Measurements from ENCODE around the gene MAML3.
A peak's percentile ranks its signal among the peaks of the same experiment; 100 is the strongest.

The MAML3 gene

DNA sequence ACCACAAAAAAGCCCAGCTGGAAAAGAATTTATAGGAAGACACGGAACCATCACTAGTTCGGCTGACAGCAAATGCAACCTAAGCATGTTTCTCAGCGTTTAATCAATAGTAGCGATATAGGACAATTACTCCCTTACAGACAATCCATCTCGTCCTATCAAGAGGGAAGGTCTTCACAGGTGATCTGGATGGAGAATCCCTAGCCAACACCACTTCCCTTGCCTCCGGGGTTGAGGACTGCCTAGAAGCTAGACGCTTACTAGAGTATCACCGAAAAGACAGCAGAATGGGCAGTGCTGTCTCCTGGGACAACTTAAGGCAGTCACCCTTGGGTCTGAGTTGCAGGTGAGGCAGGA lies 32.1 kb upstream of the MAML3 start:
- Histone ChIP-seq H3K36me3 (ENCODE audit: control insufficient read depth in 4 of 4, insufficient read depth in 4 of 4, low read length in 3 of 4) (no peaks in the 10 kb centered on the region), H3K9me3 (ENCODE audit: control extremely low read depth in 1 of 5, control insufficient read depth in 4 of 5, insufficient read depth in 2 of 5, low read depth in 1 of 5, low read length in 4 of 5) (no peaks in the 10 kb centered on the region), H3K4me3 (ENCODE audit: control insufficient read depth in 1 of 7, extremely low read depth in 1 of 7, insufficient read depth in 4 of 7, low read depth in 2 of 7, low read length in 6 of 7) (no peak overlapping the region), H3K27ac (ENCODE audit: insufficient read depth in 1 of 2, low read depth in 1 of 2, low read length in 2 of 2, poor library complexity in 1 of 2, severe bottlenecking in 2 of 2) (no peak overlapping the region), H3K4me1 (ENCODE audit: control extremely low read depth in 1 of 4, control insufficient read depth in 4 of 4, insufficient read depth in 4 of 4, low read length in 3 of 4) (no peaks in the 10 kb centered on the region), H3K27me3 (replicated peaks in 2 of 5; ENCODE audit: control insufficient read depth in 4 of 5, insufficient read depth in 5 of 5, low read length in 4 of 5) (no peaks in the 10 kb centered on the region)
- ChIA-PET CTCF (interaction anchor here (1.6 to 1.8 kb wide), 2 partner anchors 23 to 68 kb away, joined by 3 to 8 read pairs; no protein-coding TSS in a partner anchor), POLR2A (no interaction called here)
- no peak for DNase-seq
- 96% methylated on average over 8 of the region's 8 CpGs for WGBS (ENCODE audit: insufficient coverage)

DNA sequence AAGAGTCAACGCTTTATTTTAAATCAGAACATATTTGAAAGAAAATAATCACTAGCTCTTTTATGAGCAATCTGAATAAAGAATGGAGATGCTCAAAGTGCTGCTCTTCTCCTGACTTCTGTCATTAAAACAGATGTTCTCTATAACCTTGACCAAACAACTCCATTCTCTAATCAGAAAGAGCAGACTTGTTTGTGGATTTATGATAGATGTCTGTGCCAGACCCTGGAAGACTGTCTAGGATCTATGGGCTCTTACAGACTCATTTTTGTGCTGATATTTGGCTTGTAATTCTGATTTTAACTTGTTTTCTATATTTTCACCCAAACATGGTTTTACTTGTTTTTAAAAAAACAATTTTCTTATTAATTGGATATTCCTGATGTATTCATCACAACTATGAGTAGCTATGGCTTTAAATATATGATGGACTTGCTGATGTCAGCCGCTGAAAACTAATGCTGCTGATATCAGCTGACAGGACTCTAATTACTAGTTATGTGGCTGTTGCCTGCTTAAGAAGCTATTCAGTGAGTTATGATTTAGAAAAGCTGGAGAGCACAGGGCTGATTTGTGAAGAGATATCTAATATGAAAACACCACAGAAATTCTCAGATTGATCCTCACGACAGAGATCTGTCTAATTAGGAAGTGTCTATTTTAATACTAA lies 31.6 kb upstream of the MAML3 start:
- no peak overlapping the region for H3K27ac ChIP-seq (ENCODE audit: insufficient read depth in 1 of 2, low read depth in 1 of 2, low read length in 2 of 2, poor library complexity in 1 of 2, severe bottlenecking in 2 of 2)
- no peak overlapping the region for H3K4me3 ChIP-seq (ENCODE audit: control insufficient read depth in 1 of 7, extremely low read depth in 1 of 7, insufficient read depth in 4 of 7, low read depth in 2 of 7, low read length in 6 of 7)
- 67% methylated on average over 2 of the region's 3 CpGs for WGBS (ENCODE audit: insufficient coverage)
- ChIA-PET CTCF (interaction anchor here (1.6 to 1.8 kb wide), 2 partner anchors 23 to 68 kb away, joined by 3 to 8 read pairs; no protein-coding TSS in a partner anchor), POLR2A (no interaction called here)
- H3K4me1 ChIP-seq (ENCODE audit: control extremely low read depth in 1 of 4, control insufficient read depth in 4 of 4, insufficient read depth in 4 of 4, low read length in 3 of 4): no peaks in the 10 kb centered on the region
- no peaks in the 10 kb centered on the region for H3K27me3 ChIP-seq (replicated peaks in 2 of 5; ENCODE audit: control insufficient read depth in 4 of 5, insufficient read depth in 5 of 5, low read length in 4 of 5)
- H3K36me3 ChIP-seq (ENCODE audit: control insufficient read depth in 4 of 4, insufficient read depth in 4 of 4, low read length in 3 of 4): no peaks in the 10 kb centered on the region
- H3K9me3 ChIP-seq (ENCODE audit: control extremely low read depth in 1 of 5, control insufficient read depth in 4 of 5, insufficient read depth in 2 of 5, low read depth in 1 of 5, low read length in 4 of 5): no peaks in the 10 kb centered on the region
- no peak for DNase-seq

DNA sequence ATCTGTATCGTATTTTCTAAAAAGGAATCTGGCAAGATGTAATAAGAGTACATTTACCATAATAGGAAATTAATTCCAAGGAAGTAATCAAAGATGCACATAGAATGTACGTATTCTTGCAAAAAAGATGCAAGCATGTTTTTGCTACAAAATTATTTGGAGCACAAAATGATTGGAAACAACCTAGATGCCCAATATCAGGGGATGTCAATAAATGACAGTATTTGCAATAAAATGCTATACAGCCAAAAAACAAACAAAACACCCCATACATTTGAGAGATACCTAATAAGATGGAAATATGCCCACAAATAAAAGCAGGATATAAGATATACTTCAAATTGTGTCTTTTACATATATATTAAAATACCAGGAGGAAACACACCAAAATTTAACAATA lies 29.3 kb upstream of the MAML3 start:
- no peak for DNase-seq

DNA sequence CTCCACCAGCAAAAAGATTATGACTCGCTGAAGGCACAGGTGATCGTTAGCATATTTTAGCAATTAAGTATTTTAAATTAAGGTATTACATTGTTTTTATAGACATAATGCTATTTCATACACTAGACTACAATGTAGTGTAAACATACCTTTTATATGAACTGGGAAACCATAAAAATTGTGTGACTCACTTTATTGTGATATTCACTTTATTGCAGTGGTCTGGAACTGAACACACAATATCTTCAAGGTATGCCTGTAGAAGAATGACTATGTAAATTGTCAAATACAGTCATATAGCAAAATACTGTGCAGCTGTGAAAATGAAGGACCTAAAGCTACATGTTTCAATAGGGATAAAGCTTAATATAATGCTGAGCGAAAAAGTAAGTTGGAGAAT lies 26.6 kb upstream of the MAML3 start:
- POLR2A ChIA-PET: no interaction called here
- no CpG with 5 or more reads among the region's 3 CpGs for WGBS (ENCODE audit: insufficient coverage)
- DNase-seq: no peak
- H3K27me3 ChIP-seq (replicated peaks in 2 of 5; ENCODE audit: control insufficient read depth in 4 of 5, insufficient read depth in 5 of 5, low read length in 4 of 5): no peaks in the 10 kb centered on the region
- no peaks in the 10 kb centered on the region for H3K9me3 ChIP-seq (ENCODE audit: control extremely low read depth in 1 of 5, control insufficient read depth in 4 of 5, insufficient read depth in 2 of 5, low read depth in 1 of 5, low read length in 4 of 5)
- H3K27ac ChIP-seq (ENCODE audit: insufficient read depth in 1 of 2, low read depth in 1 of 2, low read length in 2 of 2, poor library complexity in 1 of 2, severe bottlenecking in 2 of 2): no peak overlapping the region
- H3K4me1 ChIP-seq (ENCODE audit: control extremely low read depth in 1 of 4, control insufficient read depth in 4 of 4, insufficient read depth in 4 of 4, low read length in 3 of 4): no peaks in the 10 kb centered on the region
- H3K36me3 ChIP-seq (ENCODE audit: control insufficient read depth in 4 of 4, insufficient read depth in 4 of 4, low read length in 3 of 4): no peaks in the 10 kb centered on the region
- H3K4me3 ChIP-seq (ENCODE audit: control insufficient read depth in 1 of 7, extremely low read depth in 1 of 7, insufficient read depth in 4 of 7, low read depth in 2 of 7, low read length in 6 of 7): no peak overlapping the region
- CTCF ChIA-PET: interaction anchor here (0.9 to 1.0 kb wide), 3 partner anchors 11 to 146 kb away, joined by 3 read pairs; no protein-coding TSS in a partner anchor

More for the DNA sequence above, 29.3 kb upstream of the MAML3 start:
- H3K27me3 ChIP-seq (replicated peaks in 2 of 5; ENCODE audit: control insufficient read depth in 4 of 5, insufficient read depth in 5 of 5, low read length in 4 of 5): no peaks in the 10 kb centered on the region
- ChIA-PET CTCF (interaction anchor here (1.1 to 1.5 kb wide), 2 partner anchors 10 to 33 kb away, joined by 3 to 4 read pairs; no protein-coding TSS in a partner anchor), POLR2A (no interaction called here)
- no peaks in the 10 kb centered on the region for H3K36me3 ChIP-seq (ENCODE audit: control insufficient read depth in 4 of 4, insufficient read depth in 4 of 4, low read length in 3 of 4)
- no CpG with 5 or more reads among the region's 2 CpGs for WGBS (ENCODE audit: insufficient coverage)
- H3K27ac ChIP-seq (ENCODE audit: insufficient read depth in 1 of 2, low read depth in 1 of 2, low read length in 2 of 2, poor library complexity in 1 of 2, severe bottlenecking in 2 of 2): no peak overlapping the region
- H3K9me3 ChIP-seq (ENCODE audit: control extremely low read depth in 1 of 5, control insufficient read depth in 4 of 5, insufficient read depth in 2 of 5, low read depth in 1 of 5, low read length in 4 of 5): no peaks in the 10 kb centered on the region
- H3K4me1 ChIP-seq (ENCODE audit: control extremely low read depth in 1 of 4, control insufficient read depth in 4 of 4, insufficient read depth in 4 of 4, low read length in 3 of 4): no peaks in the 10 kb centered on the region
- no peak overlapping the region for H3K4me3 ChIP-seq (ENCODE audit: control insufficient read depth in 1 of 7, extremely low read depth in 1 of 7, insufficient read depth in 4 of 7, low read depth in 2 of 7, low read length in 6 of 7)

DNA sequence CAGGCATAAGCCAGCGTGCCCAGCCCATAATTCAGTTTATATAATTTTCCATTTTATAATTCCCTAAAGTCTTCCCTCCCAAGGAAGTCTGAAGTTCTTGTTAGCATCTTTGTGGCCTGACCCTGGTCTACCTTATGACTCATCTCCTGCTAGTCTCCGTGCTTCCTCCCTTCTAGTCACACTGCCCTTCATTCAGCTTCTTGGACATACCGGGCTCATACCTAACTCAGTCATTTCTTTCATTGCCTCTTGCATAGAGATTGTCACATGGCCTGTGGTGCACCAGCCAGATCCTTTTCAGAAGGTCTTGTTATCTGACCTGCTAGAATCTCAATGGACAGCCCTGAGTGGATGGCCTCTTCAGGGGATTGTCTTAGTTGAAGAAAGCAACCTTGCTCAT lies 22.8 kb upstream of the MAML3 start:
- no peaks in the 10 kb centered on the region for H3K36me3 ChIP-seq (ENCODE audit: control insufficient read depth in 4 of 4, insufficient read depth in 4 of 4, low read length in 3 of 4)
- H3K4me1 ChIP-seq (ENCODE audit: control extremely low read depth in 1 of 4, control insufficient read depth in 4 of 4, insufficient read depth in 4 of 4, low read length in 3 of 4): no peaks in the 10 kb centered on the region
- no peaks in the 10 kb centered on the region for H3K9me3 ChIP-seq (ENCODE audit: control extremely low read depth in 1 of 5, control insufficient read depth in 4 of 5, insufficient read depth in 2 of 5, low read depth in 1 of 5, low read length in 4 of 5)
- H3K27ac ChIP-seq (ENCODE audit: insufficient read depth in 1 of 2, low read depth in 1 of 2, low read length in 2 of 2, poor library complexity in 1 of 2, severe bottlenecking in 2 of 2): no peak overlapping the region
- H3K4me3 ChIP-seq (ENCODE audit: control insufficient read depth in 1 of 7, extremely low read depth in 1 of 7, insufficient read depth in 4 of 7, low read depth in 2 of 7, low read length in 6 of 7): no peak overlapping the region
- no peak for DNase-seq
- ChIA-PET CTCF (interaction anchor here (1.7 kb wide), 1 partner anchor 19 kb away, joined by 3 read pairs; no protein-coding TSS in a partner anchor), POLR2A (no interaction called here)
- no peaks in the 10 kb centered on the region for H3K27me3 ChIP-seq (replicated peaks in 2 of 5; ENCODE audit: control insufficient read depth in 4 of 5, insufficient read depth in 5 of 5, low read length in 4 of 5)
- WGBS (ENCODE audit: insufficient coverage): 92% methylated on average over 3 of the region's 3 CpGs

DNA sequence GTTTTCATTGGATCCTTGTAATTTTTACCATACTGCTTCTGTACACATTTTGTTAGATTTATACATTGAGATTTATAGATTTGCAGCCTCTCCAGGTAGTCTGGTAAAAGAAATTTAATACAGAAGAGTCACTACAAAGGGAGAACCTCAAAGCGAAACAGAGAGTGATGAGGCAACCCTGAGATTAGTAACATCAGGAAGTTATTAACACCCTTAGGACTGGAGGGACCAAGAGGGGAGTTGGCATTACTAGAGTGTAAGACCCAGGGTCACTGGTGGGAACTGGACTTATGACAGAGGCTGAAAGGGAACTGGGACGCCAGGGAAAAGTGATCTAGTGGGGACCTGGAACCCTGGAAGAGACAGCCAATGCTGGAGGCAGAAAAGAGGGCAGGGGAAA lies 20.6 kb upstream of the MAML3 start:
- ChIA-PET CTCF (no interaction called here), POLR2A (no interaction called here)
- Histone ChIP-seq H3K4me3 (ENCODE audit: control insufficient read depth in 1 of 7, extremely low read depth in 1 of 7, insufficient read depth in 4 of 7, low read depth in 2 of 7, low read length in 6 of 7) (no peak overlapping the region), H3K27me3 (replicated peaks in 2 of 5; ENCODE audit: control insufficient read depth in 4 of 5, insufficient read depth in 5 of 5, low read length in 4 of 5) (no peaks in the 10 kb centered on the region), H3K4me1 (ENCODE audit: control extremely low read depth in 1 of 4, control insufficient read depth in 4 of 4, insufficient read depth in 4 of 4, low read length in 3 of 4) (no peaks in the 10 kb centered on the region), H3K27ac (ENCODE audit: insufficient read depth in 1 of 2, low read depth in 1 of 2, low read length in 2 of 2, poor library complexity in 1 of 2, severe bottlenecking in 2 of 2) (no peak overlapping the region), H3K36me3 (ENCODE audit: control insufficient read depth in 4 of 4, insufficient read depth in 4 of 4, low read length in 3 of 4) (no peaks in the 10 kb centered on the region), H3K9me3 (ENCODE audit: control extremely low read depth in 1 of 5, control insufficient read depth in 4 of 5, insufficient read depth in 2 of 5, low read depth in 1 of 5, low read length in 4 of 5) (no peaks in the 10 kb centered on the region)
- 100% methylated on average over 2 of the region's 2 CpGs for WGBS (ENCODE audit: insufficient coverage)
- DNase-seq: no peak

DNA sequence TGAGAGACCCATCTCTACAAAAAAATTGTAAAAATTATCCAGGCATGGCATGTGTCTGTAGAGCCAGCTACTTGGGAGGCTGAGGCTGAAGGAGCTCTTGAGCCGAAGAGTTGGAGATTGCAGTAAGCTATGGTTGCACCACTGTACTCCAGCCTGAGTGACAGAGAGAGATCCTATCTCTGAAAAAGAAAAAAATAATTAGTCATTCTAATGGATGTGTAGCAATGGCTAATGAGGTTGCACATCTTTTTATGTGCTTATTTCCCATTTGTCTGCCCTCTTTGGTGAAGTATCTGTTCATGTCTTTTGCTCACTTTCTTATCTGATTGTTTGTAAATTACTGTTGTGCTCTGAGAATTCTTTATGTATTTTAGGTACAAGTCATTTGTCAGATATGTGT lies 19.0 kb upstream of the MAML3 start:
- CTCF ChIA-PET: no interaction called here
- H3K27me3 ChIP-seq (replicated peaks in 2 of 5; ENCODE audit: control insufficient read depth in 4 of 5, insufficient read depth in 5 of 5, low read length in 4 of 5): no peaks in the 10 kb centered on the region
- H3K4me3 ChIP-seq (ENCODE audit: control insufficient read depth in 1 of 7, extremely low read depth in 1 of 7, insufficient read depth in 4 of 7, low read depth in 2 of 7, low read length in 6 of 7): no peak overlapping the region
- POLR2A ChIA-PET: no interaction called here
- DNase-seq: peak in 2 of 3 donors; percentile 4 to 19
- no CpG with 5 or more reads among the region's 1 CpG for WGBS (ENCODE audit: insufficient coverage)
- H3K9me3 ChIP-seq (ENCODE audit: control extremely low read depth in 1 of 5, control insufficient read depth in 4 of 5, insufficient read depth in 2 of 5, low read depth in 1 of 5, low read length in 4 of 5): no peaks in the 10 kb centered on the region
- no peaks in the 10 kb centered on the region for H3K4me1 ChIP-seq (ENCODE audit: control extremely low read depth in 1 of 4, control insufficient read depth in 4 of 4, insufficient read depth in 4 of 4, low read length in 3 of 4)
- H3K36me3 ChIP-seq (ENCODE audit: control insufficient read depth in 4 of 4, insufficient read depth in 4 of 4, low read length in 3 of 4): no peaks in the 10 kb centered on the region
- no peak overlapping the region for H3K27ac ChIP-seq (ENCODE audit: insufficient read depth in 1 of 2, low read depth in 1 of 2, low read length in 2 of 2, poor library complexity in 1 of 2, severe bottlenecking in 2 of 2)
